ENCODE data around the gene HERPUD2.

The HERPUD2 gene

DNA sequence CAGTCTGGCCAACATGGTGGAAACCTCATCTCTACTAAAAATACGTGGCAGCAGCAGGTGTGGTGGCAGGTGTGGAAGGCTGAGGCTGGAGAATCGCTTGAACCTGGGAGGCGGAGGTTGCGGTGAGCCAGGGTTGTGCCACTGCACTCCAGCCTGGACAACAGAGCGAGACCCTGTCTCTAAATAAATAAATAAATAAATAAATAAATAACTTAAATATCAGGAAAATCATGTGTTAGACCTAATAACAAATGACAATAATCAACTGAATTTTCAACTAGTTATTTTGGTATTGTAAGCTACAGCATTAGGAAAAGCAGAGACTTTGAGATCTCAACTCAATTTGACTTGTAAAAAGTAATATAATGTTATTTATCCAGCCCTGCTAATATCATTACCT lies 9.2 kb downstream of the HERPUD2 start:
- no peak overlapping the region for H3K4me3 ChIP-seq (ENCODE audit: low read depth, low read length)
- TF ChIP-seq, protein P1, sequence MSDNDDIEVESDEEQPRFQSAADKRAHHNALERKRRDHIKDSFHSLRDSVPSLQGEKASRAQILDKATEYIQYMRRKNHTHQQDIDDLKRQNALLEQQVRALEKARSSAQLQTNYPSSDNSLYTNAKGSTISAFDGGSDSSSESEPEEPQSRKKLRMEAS (IDR thresholded peaks at IDR 0.05; ENCODE audit: low read depth, low read length): no peak
- TF ChIP-seq MYC (IDR thresholded peaks at IDR 0.05; ENCODE audit: low read depth, low read length) (no peak), POLR2A (IDR thresholded peaks at IDR 0.05; ENCODE audit: extremely low read depth, insufficient read length) (no peak)
- TF ChIP-seq, protein P2, sequence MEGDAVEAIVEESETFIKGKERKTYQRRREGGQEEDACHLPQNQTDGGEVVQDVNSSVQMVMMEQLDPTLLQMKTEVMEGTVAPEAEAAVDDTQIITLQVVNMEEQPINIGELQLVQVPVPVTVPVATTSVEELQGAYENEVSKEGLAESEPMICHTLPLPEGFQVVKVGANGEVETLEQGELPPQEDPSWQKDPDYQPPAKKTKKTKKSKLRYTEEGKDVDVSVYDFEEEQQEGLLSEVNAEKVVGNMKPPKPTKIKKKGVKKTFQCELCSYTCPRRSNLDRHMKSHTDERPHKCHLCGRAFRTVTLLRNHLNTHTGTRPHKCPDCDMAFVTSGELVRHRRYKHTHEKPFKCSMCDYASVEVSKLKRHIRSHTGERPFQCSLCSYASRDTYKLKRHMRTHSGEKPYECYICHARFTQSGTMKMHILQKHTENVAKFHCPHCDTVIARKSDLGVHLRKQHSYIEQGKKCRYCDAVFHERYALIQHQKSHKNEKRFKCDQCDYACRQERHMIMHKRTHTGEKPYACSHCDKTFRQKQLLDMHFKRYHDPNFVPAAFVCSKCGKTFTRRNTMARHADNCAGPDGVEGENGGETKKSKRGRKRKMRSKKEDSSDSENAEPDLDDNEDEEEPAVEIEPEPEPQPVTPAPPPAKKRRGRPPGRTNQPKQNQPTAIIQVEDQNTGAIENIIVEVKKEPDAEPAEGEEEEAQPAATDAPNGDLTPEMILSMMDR (IDR thresholded peaks at IDR 0.05; ENCODE audit: low read depth, low read length): no peak
- no peak for DNase-seq (ENCODE audit: low read depth)

DNA sequence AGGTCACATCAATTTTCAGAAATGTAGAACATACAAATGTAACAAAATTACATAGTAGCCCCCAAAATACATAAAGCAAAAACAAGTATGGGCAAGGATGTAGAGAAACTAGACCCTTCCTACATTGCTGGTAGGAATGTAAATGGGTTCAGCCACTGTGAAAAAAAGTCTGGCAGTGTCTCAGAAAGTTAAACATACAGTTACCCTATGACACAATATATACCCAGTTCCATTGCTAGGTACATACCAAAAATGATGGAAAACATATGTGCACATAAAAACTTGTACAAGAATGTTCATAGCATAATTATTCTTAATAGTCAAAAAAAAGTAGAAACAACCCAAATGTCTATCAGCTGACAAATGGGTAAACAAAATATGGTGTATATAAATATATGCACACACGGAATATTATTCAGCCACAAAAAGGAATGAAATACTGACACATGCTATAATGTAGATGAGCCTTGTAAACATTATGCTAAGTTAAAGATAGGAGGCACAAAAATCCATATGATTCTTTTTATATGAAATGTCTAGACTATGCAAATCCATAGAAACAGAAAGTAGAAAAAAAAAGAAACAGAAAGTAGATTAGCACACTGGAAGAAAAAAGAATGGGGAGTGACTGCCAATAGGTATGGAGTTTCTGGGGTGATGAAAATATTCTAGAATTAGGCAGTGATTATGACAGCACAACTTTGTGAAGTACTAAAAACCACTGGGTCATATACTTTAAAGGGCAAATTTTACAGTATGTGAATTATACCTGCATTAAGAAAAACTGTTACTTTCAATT lies 13.5 kb downstream of the HERPUD2 start:
- DNase-seq (ENCODE audit: low read depth): no peak
- TF ChIP-seq POLR2A (IDR thresholded peaks at IDR 0.05; ENCODE audit: extremely low read depth, insufficient read length): no peak
- no peak for TF ChIP-seq MYC (IDR thresholded peaks at IDR 0.05; ENCODE audit: low read depth, low read length)
- TF ChIP-seq, protein P1 (IDR thresholded peaks at IDR 0.05; ENCODE audit: low read depth, low read length): no peak
- TF ChIP-seq, protein P2 (IDR thresholded peaks at IDR 0.05; ENCODE audit: low read depth, low read length): no peak
- no peak overlapping the region for H3K4me3 ChIP-seq (ENCODE audit: low read depth, low read length)

DNA sequence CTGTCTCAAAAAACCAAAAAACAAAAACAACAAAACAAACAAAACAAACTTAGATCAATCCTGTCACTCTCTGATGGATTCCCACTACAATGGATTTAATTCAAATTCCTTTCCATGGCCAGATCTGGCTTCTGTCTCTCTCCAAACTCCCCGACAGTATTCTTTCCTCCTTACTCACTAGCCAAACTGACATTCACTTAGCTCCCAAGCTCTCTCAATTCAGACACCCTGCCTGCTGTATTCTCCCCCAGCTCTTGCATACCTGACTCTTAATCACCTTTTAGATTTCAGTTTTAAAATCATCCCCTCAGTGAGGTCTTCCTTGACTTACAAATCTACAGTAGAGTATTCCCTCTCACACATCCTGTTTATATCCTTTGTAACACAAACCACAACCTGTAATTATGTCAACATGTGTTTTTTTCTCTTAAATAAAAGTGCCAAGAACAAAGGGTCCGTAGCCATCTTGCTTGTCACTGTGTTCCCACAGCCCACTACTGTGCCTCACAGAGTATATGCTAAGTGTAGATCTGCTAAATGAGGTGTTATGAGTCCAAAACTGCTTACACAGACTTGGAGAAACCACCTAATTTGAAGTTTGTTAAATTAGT lies 14.4 kb downstream of the HERPUD2 start:
- H3K4me3 ChIP-seq (ENCODE audit: low read depth, low read length): no peak overlapping the region
- no peak for DNase-seq (ENCODE audit: low read depth)
- TF ChIP-seq, protein P2 (IDR thresholded peaks at IDR 0.05; ENCODE audit: low read depth, low read length): no peak
- TF ChIP-seq POLR2A (IDR thresholded peaks at IDR 0.05; ENCODE audit: extremely low read depth, insufficient read length): no peak
- TF ChIP-seq, protein P1 (IDR thresholded peaks at IDR 0.05; ENCODE audit: low read depth, low read length): no peak
- no peak for TF ChIP-seq MYC (IDR thresholded peaks at IDR 0.05; ENCODE audit: low read depth, low read length)

DNA sequence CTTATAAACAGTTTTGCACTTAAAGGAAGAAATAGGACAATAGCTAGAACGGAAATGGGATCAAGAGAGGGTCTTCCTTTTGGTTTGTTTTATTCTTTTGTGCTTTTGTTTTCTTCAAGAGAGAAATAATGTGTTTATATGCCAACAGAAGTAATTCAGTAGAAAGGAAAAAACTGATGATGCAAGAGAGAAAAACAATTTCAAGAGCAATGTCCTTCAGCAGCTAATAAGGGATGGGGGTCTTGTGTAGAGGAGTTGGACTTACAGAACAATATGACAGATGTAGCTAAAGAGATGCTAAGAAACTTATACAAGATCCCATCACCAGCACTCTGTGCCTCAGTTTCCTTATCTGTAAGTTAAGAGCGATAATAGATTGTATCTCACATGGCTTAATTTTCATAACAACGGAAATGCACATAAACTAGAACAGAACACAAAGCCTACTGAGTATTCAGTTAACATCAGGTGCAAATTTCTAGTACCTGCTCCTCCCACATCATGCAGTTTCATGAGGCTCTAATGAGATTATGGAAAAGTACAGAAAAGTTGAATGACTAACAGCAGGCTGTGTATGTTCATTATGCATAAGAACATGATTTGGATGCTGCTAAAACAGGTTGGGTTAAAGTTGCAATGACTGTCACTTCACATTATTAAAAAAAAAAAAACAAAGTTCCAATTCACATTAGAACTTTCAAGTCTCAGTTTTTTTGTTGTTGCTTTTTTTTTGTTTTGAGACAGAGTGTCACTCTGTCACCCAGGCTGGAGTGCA lies 17.2 kb downstream of the HERPUD2 start:
- DNase-seq (ENCODE audit: low read depth): no peak
- no peak overlapping the region for H3K4me3 ChIP-seq (ENCODE audit: low read depth, low read length)
- TF ChIP-seq, protein P2 (IDR thresholded peaks at IDR 0.05; ENCODE audit: low read depth, low read length): no peak
- TF ChIP-seq, protein P1 (IDR thresholded peaks at IDR 0.05; ENCODE audit: low read depth, low read length): no peak
- TF ChIP-seq MYC (IDR thresholded peaks at IDR 0.05; ENCODE audit: low read depth, low read length): no peak
- no peak for TF ChIP-seq POLR2A (IDR thresholded peaks at IDR 0.05; ENCODE audit: extremely low read depth, insufficient read length)

DNA sequence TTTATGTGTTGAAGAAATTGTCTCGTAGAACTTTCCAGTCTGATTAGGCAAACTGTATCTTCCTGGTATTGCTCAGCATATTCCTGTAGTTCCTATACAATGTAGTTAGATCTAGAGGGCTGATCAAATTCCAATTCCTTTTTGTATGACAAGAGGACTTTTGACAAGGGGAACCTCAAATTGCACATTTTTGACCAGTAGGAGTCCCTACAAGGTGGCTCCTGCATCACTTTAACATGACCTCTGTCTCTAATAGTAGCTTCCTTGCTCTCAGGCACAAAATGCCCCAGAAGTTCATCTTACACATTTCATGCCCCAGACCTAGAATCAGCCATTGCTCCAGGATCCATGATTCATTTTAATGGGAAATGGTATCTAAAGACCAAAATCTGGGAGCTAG lies 18.7 kb downstream of the HERPUD2 start:
- TF ChIP-seq, protein P2 (IDR thresholded peaks at IDR 0.05; ENCODE audit: low read depth, low read length): peak; percentile 30
- TF ChIP-seq MYC (IDR thresholded peaks at IDR 0.05; ENCODE audit: low read depth, low read length): no peak
- TF ChIP-seq POLR2A (IDR thresholded peaks at IDR 0.05; ENCODE audit: extremely low read depth, insufficient read length): no peak
- H3K4me3 ChIP-seq (ENCODE audit: low read depth, low read length): no peak overlapping the region

More for the DNA sequence above, 18.7 kb downstream of the HERPUD2 start:
- peak; percentile 29 for DNase-seq (ENCODE audit: low read depth)

All from NB4 (cell line).